ENCODE measurements around the gene EPHB2. TPM values are rescaled to one million over a fixed set of nuclear protein-coding genes. Genes with fewer than 3 reads are reported as not detected.
"Not testable (repeated sequence)": the region's sequence is repeated elsewhere in the genome, so short reads cannot be mapped to it uniquely, and the experiment has no call there.

EPHB2 gene
- total RNA-seq, 1 experiment from 2014 or later, result 1.4 TPM

GRCh38 chr1:22836850-22837249, 126.2 kb downstream of the EPHB2 start:
- no peak for DNase-seq (ENCODE audit: low read depth)

GRCh38 chr1:22837332-22837731, 126.7 kb downstream of the EPHB2 start:
- DNase-seq (ENCODE audit: low read depth), result no peak

- DNase-seq (ENCODE audit: low read depth), result no peak
Observed at GRCh38 chr1:22838965-22839364, 128.3 kb downstream of the EPHB2 start.

GRCh38 chr1:22839806-22840205, 129.2 kb downstream of the EPHB2 start:
- DNase-seq (ENCODE audit: low read depth), result no peak

- DNase-seq (ENCODE audit: low read depth), result no peak
Observed at GRCh38 chr1:22841142-22841541, 130.5 kb downstream of the EPHB2 start.

GRCh38 chr1:22841860-22842281, 131.2 kb downstream of the EPHB2 start:
- DNase-seq (ENCODE audit: low read depth), result no peak

GRCh38 chr1:22843441-22844183, 133.0 kb downstream of the EPHB2 start:
- not testable (repeated sequence) for DNase-seq (ENCODE audit: low read depth)

GRCh38 chr1:22844621-22845020, 134.0 kb downstream of the EPHB2 start:
- no peak for DNase-seq (ENCODE audit: low read depth)

GRCh38 chr1:22845398-22845935, 134.8 kb downstream of the EPHB2 start:
- no peak for DNase-seq (ENCODE audit: low read depth)

GRCh38 chr1:22846458-22846857, 135.8 kb downstream of the EPHB2 start:
- DNase-seq (ENCODE audit: low read depth), result no peak

- DNase-seq (ENCODE audit: low read depth), result no peak
Observed at GRCh38 chr1:22847249-22847648, 136.6 kb downstream of the EPHB2 start.

- no peak for DNase-seq (ENCODE audit: low read depth)
Observed at GRCh38 chr1:22847709-22848108, 137.1 kb downstream of the EPHB2 start.

GRCh38 chr1:22848405-22848804, 137.8 kb downstream of the EPHB2 start:
- DNase-seq (ENCODE audit: low read depth), result peak; percentile 22

- no peak for DNase-seq (ENCODE audit: low read depth)
Observed at GRCh38 chr1:22849770-22850169, 139.1 kb downstream of the EPHB2 start.

- peak; percentile 15 for DNase-seq (ENCODE audit: low read depth)
Observed at GRCh38 chr1:22850281-22850680, 139.6 kb downstream of the EPHB2 start.

- DNase-seq (ENCODE audit: low read depth), result peak; percentile 63
Observed at GRCh38 chr1:22850681-22851080, 140.0 kb downstream of the EPHB2 start.

- DNase-seq (ENCODE audit: low read depth), result no peak
Observed at GRCh38 chr1:22851517-22851916, 140.9 kb downstream of the EPHB2 start.

- no peak for DNase-seq (ENCODE audit: low read depth)
Observed at GRCh38 chr1:22852144-22852655, 141.6 kb downstream of the EPHB2 start.

- no peak for DNase-seq (ENCODE audit: low read depth)
Observed at GRCh38 chr1:22853651-22854185, 143.1 kb downstream of the EPHB2 start.

GRCh38 chr1:22854688-22855565, 144.3 kb downstream of the EPHB2 start:
- DNase-seq (ENCODE audit: low read depth), result no peak

GRCh38 chr1:22855668-22856606, 145.3 kb downstream of the EPHB2 start:
- DNase-seq (ENCODE audit: low read depth), result no peak

Data from RPMI7951 (cell line).